H1 (cell line): ENCODE measurements around the gene RNASE11. TPM values are rescaled to one million over a fixed set of nuclear protein-coding genes. Genes with fewer than 3 reads are reported as not detected.
"Not testable (repeated sequence)": the region's sequence is repeated elsewhere in the genome, so short reads cannot be mapped to it uniquely, and the experiment has no call there.

ENCODE experiments used
- CTCF ChIA-PET: fragments of 300-600 bp; sonication (Branson Sonifier 250); formaldehyde crosslinking; loops from one replicate; lab custom pipeline; 2021; ENCODE audit not compliant: partially characterized antibody; lab: Charles Lee
- POLR2A ChIA-PET: fragments of 300-600 bp; sonication (Branson Sonifier 250); formaldehyde crosslinking; loops from one replicate; lab custom pipeline; 2021; ENCODE audit warnings: inconsistent platforms; ENCODE audit not compliant: partially characterized antibody; lab: Charles Lee
- DNase-seq, 2 experiments: peaks; one replicate each; pipeline versions ENCODE4 v3.0.0 to v3.0.0-alpha.2; 2010 to 2022; ENCODE audit warnings: low spot score in 2 of 2, low read depth in 1 of 2, mixed read lengths in 1 of 2
- FAIRE-seq: peaks from 2 replicates; lab custom pipeline; 2011; peaks lifted over from hg19 to GRCh38; lab: Jason Lieb, UNC
- H2AFZ ChIP-seq: 2 replicates; pipeline ENCODE4 v1.8.1; 2012; ENCODE audit warnings: low read length, inconsistent platforms
- H2AK5ac ChIP-seq: 2 replicates; pipeline ENCODE4 v1.6.1; 2013; ENCODE audit warnings: low read depth, low read length
- H2BK120ac ChIP-seq: replicated peaks from 2 replicates; pipeline ENCODE3; 2013; ENCODE audit warnings: low read depth, low read length, inconsistent platforms
- H2BK12ac ChIP-seq: 2 replicates; pipeline ENCODE4 v1.6.1; 2013; ENCODE audit warnings: low read depth, low read length
- H2BK15ac ChIP-seq: 2 replicates; pipeline ENCODE4 v1.6.1; 2013; ENCODE audit warnings: low read length
- H2BK20ac ChIP-seq: 2 replicates; pipeline ENCODE4 v1.6.1; 2013; ENCODE audit warnings: low read length
- H2BK5ac ChIP-seq: 2 replicates; pipeline ENCODE4 v1.6.1; 2013; ENCODE audit warnings: low read depth, low read length
- H3K14ac ChIP-seq: 2 replicates; pipeline ENCODE4 v1.6.1; 2013; ENCODE audit warnings: inconsistent platforms; ENCODE audit not compliant: insufficient read length
- H3K18ac ChIP-seq: 2 replicates; pipeline ENCODE4 v1.6.1; 2013; ENCODE audit warnings: low read length; ENCODE audit errors: extremely low read depth
- H3K23ac ChIP-seq: 2 replicates; pipeline ENCODE4 v1.6.1; 2013; ENCODE audit warnings: inconsistent platforms; ENCODE audit not compliant: insufficient read length
- H3K23me2 ChIP-seq: 2 replicates; pipeline ENCODE4 v1.6.1; 2013; ENCODE audit warnings: low read depth, low read length
- H3K27ac ChIP-seq: 2 replicates; pipeline ENCODE4 v1.6.1; 2011; ENCODE audit warnings: low read depth, low read length, inconsistent platforms
- H3K27me3 ChIP-seq, 4 experiments: replicated peaks in 1 of 4; 1 replicate in 1 of 4; 2 replicates in 3 of 4; pipeline versions ENCODE4 v1.6.1 to v1.8.1; 2011 to 2013; ENCODE audit warnings: low read length in 3 of 4, mild to moderate bottlenecking in 3 of 4, inconsistent platforms in 2 of 4, mixed read lengths in 2 of 4, moderate library complexity in 1 of 4; ENCODE audit not compliant: control insufficient read depth in 3 of 4, insufficient read depth in 3 of 4; ENCODE audit errors: extremely low read depth in 1 of 4
- H3K36me3 ChIP-seq, 4 experiments: 2 replicates each; pipeline versions ENCODE4 v1.6.1 to v1.8.1; 2011 to 2013; ENCODE audit warnings: mild to moderate bottlenecking in 4 of 4, low read length in 3 of 4, moderate library complexity in 2 of 4, control low read depth in 1 of 4, inconsistent platforms in 1 of 4; ENCODE audit not compliant: insufficient read depth in 4 of 4, control insufficient read depth in 2 of 4
- H3K4ac ChIP-seq: replicated peaks from 2 replicates; pipeline ENCODE3; 2013; ENCODE audit warnings: low read length, low read depth, mixed read lengths, inconsistent platforms; ENCODE audit not compliant: insufficient read length
- H3K4me1 ChIP-seq, 4 experiments: replicated peaks in 1 of 4; 1 replicate in 1 of 4; 2 replicates in 3 of 4; pipeline versions ENCODE4 v1.6.1 to v1.8.1; 2011 to 2013; ENCODE audit warnings: low read length in 3 of 4, inconsistent platforms in 2 of 4, mixed read lengths in 1 of 4; ENCODE audit not compliant: insufficient read depth in 4 of 4, control insufficient read depth in 3 of 4
- H3K4me2 ChIP-seq, 2 experiments: 2 replicates each; pipeline versions ENCODE4 v1.6.1 to v1.8.1; 2011 to 2013; ENCODE audit warnings: low read depth in 2 of 2, low read length in 2 of 2, control low read depth in 1 of 2, inconsistent platforms in 1 of 2, mild to moderate bottlenecking in 1 of 2; ENCODE audit not compliant: insufficient read depth in 1 of 2
- H3K4me3 ChIP-seq, 4 experiments: fragments of 200-600, 300-600 bp in 1 of 4; sonication (generic), shearing (Covaris generic), sonication (Bioruptor Twin) in 1 of 4; 2 replicates each; pipeline versions ENCODE4 v1.5.1 to v1.8.1; 2011 to 2016; ENCODE audit warnings: low read length in 4 of 4, low read depth in 3 of 4, control low read depth in 2 of 4, inconsistent platforms in 2 of 4, mild to moderate bottlenecking in 2 of 4, mixed read lengths in 1 of 4, moderate library complexity in 1 of 4; ENCODE audit not compliant: insufficient read depth in 2 of 4; ENCODE audit errors: extremely low read depth in 1 of 4
- H3K56ac ChIP-seq: replicated peaks from 2 replicates; pipeline ENCODE3; 2013; ENCODE audit warnings: low read depth, mild to moderate bottlenecking, mixed read lengths, low read length, inconsistent platforms; ENCODE audit not compliant: insufficient read length
- H3K79me1 ChIP-seq: 2 replicates; pipeline ENCODE4 v1.6.1; 2013; ENCODE audit warnings: low read depth, low read length, control low read depth
- H3K79me2 ChIP-seq, 2 experiments: 2 replicates each; pipeline versions ENCODE4 v1.6.1 to v1.8.1; 2012 to 2013; ENCODE audit warnings: low read length in 2 of 2, mild to moderate bottlenecking in 2 of 2, inconsistent platforms in 1 of 2; ENCODE audit not compliant: insufficient read depth in 2 of 2, control insufficient read depth in 1 of 2
- H3K9ac ChIP-seq, 4 experiments: replicated peaks in 1 of 4; 1 replicate in 1 of 4; 2 replicates in 3 of 4; pipeline versions ENCODE4 v1.6.1 to v1.8.1; 2011 to 2013; ENCODE audit warnings: low read depth in 3 of 4, low read length in 3 of 4, control low read depth in 2 of 4, mild to moderate bottlenecking in 2 of 4, moderate library complexity in 2 of 4, inconsistent platforms in 1 of 4; ENCODE audit errors: extremely low read depth in 1 of 4
- H3K9me3 ChIP-seq, 2 experiments: 2 replicates each; pipeline versions ENCODE4 v1.6.1 to v1.8.1; 2012 to 2013; ENCODE audit warnings: mild to moderate bottlenecking in 2 of 2, moderate library complexity in 2 of 2, control low read depth in 1 of 2, inconsistent platforms in 1 of 2, low read depth in 1 of 2, low read length in 1 of 2, mixed read lengths in 1 of 2; ENCODE audit not compliant: insufficient read depth in 2 of 2
- H4K20me1 ChIP-seq, 2 experiments: replicated peaks in 1 of 2; 2 replicates each; pipeline versions ENCODE3 to v1.8.1; 2011 to 2013; ENCODE audit warnings: inconsistent platforms in 2 of 2, low read length in 2 of 2, mild to moderate bottlenecking in 1 of 2; ENCODE audit not compliant: insufficient read depth in 2 of 2, control insufficient read depth in 1 of 2
- H4K5ac ChIP-seq: 2 replicates; pipeline ENCODE4 v1.6.1; 2013; ENCODE audit warnings: low read length, low read depth, mixed read lengths, inconsistent platforms; ENCODE audit not compliant: insufficient read length
- H4K8ac ChIP-seq: 2 replicates; pipeline ENCODE4 v1.8.0; 2013; ENCODE audit warnings: mild to moderate bottlenecking, moderate library complexity, low read length, inconsistent platforms; ENCODE audit not compliant: insufficient read depth; ENCODE audit errors: extremely low read depth
- H4K91ac ChIP-seq: replicated peaks from 2 replicates; pipeline ENCODE3; 2013; ENCODE audit warnings: low read length, mixed read lengths, inconsistent platforms; ENCODE audit not compliant: insufficient read length
- TBP ChIP-seq: IDR thresholded peaks from 2 replicates; pipeline ENCODE4 v1.6.1; 2011; ENCODE audit warnings: low read depth, low read length, improper control_type of control experiment
- WGBS, 2 experiments: shearing (Covaris generic) in 1 of 2; methylation state at CpG; one replicate each; pipeline versions ENCODE4 v1.1.6 to v1.1.7; 2013 to 2015; ENCODE audit warnings: low lambda C conversion rate in 2 of 2, mixed read lengths in 2 of 2, inconsistent platforms in 1 of 2, low coverage in 1 of 2, missing lambda C conversion rate in 1 of 2; ENCODE audit not compliant: insufficient replicate concordance in 2 of 2, insufficient coverage in 1 of 2, insufficient read length in 1 of 2; ENCODE audit errors: extremely low coverage in 1 of 2, missing lambda C conversion rate in 1 of 2; 5-methylcytosine and 5-hydroxymethylcytosine counted together
- polyA plus RNA-seq, 7 experiments: library from polyadenylated mRNA; depleted of rRNA in 3 of 7; stranded (reverse) in 5 of 7; unstranded in 2 of 7; fragments of >200 nt in 5 of 7; fragments of 200-250 nt in 2 of 7; gene quantifications; 1 replicate in 5 of 7; 2 replicates in 1 of 7; 4 replicates in 1 of 7; pipeline versions ENCODE4 v1.2.1 to v1.2.3, GENCODE V29; 2011 to 2013; ENCODE audit warnings: missing spikeins in 2 of 7, mixed read lengths in 2 of 7
- total RNA-seq: library from RNA; stranded (reverse); fragmentation: NEBNext Ultra II Directional; extraction: Animal tissue kit (Norgen Biotek cat#: 25700); gene quantifications from 2 replicates; pipeline ENCODE4 v1.2.1, GENCODE V29; 2021

Gene RNASE11
- total and polyA plus RNA-seq, 2 of the 8 experiments (the other 6 are each of a cell fraction or from before 2014, with no cell fraction given), result not detected

DNA sequence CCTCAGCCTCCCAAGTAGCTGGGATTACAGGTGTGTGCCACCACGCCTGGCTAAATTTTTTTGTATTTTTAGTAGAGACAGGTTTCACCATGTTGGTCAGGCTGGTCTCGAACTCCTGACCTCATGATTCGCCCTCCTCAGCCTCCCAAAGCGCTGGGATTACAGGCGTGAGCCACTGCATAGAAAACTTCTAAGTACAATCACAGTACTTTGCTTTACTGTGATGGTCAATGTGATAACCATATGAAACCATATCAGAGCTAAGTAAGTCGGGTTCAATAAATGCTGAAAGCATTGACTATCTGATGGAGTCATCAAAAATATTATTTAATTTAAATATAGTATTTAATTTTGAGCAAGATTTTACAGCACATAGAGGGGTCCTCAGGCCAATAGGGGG, 31.9 kb upstream of the RNASE11 start:
- not testable (repeated sequence) for H4K91ac ChIP-seq, H3K23ac ChIP-seq, H2BK12ac ChIP-seq, H3K14ac ChIP-seq, H3K9ac ChIP-seq, H3K56ac ChIP-seq, H3K79me2 ChIP-seq, H2BK120ac ChIP-seq, H3K79me1 ChIP-seq, H3K27me3 ChIP-seq, H3K4me1 ChIP-seq, H4K8ac ChIP-seq, H2BK15ac ChIP-seq, H3K9me3 ChIP-seq, H4K20me1 ChIP-seq, H2BK5ac ChIP-seq, H2BK20ac ChIP-seq, H2AFZ ChIP-seq, H2AK5ac ChIP-seq, H3K23me2 ChIP-seq, H4K5ac ChIP-seq, H3K4me2 ChIP-seq, H3K18ac ChIP-seq, FAIRE-seq, H3K27ac ChIP-seq, H3K4ac ChIP-seq, H3K36me3 ChIP-seq, H3K4me3 ChIP-seq
- ChIA-PET CTCF (interaction anchor here (0.7 to 2.4 kb wide), 3 partner anchors 39 to 653 kb away, joined by 3 to 10 read pairs (median 4); no protein-coding TSS in a partner anchor), POLR2A (interaction anchor here (1.1 kb wide), 1 partner anchor 13 kb away, joined by 4 read pairs; no protein-coding TSS in a partner anchor)
- WGBS, 2 experiments, result 78% methylated on average over 6 of the region's 6 CpGs; no CpG with 5 or more reads in 1 of the 2 experiments
- peak in 1 of 2 experiments; percentile 41 for DNase-seq
- peak; percentile 69 for TF ChIP-seq TBP
